HCT116 (cell line): ENCODE data around the gene EPHB2.

Source experiments
- CTCF ChIP-seq, 3 experiments: fragments of 200-600 bp in 1 of 3; sonication (generic) in 1 of 3; IDR thresholded peaks in 2 of 3; conservative IDR thresholded peaks in 1 of 3; 2 replicates each; pipeline ENCODE4 v1.5.1; 2012 to 2017; ENCODE audit warnings: low read depth in 2 of 3, low read length in 2 of 3, antibody characterized with exemption in 1 of 3, borderline replicate concordance in 1 of 3, control low read depth in 1 of 3, mild to moderate bottlenecking in 1 of 3, mixed read lengths in 1 of 3, mixed run types in 1 of 3, moderate library complexity in 1 of 3; ENCODE audit not compliant: insufficient read depth in 1 of 3
- EZH2 ChIP-seq: fragments of 200-600 bp; sonication (generic); IDR thresholded peaks from 2 replicates; pipeline ENCODE4 v1.6.1; 2017; ENCODE audit warnings: antibody characterized with exemption, mixed run types
- EZH2phosphoT487 ChIP-seq: fragments of 200-600 bp; IDR thresholded peaks from 2 replicates; pipeline ENCODE4 v1.6.1; 2018; ENCODE audit warnings: antibody characterized with exemption, borderline replicate concordance
- POLR2A ChIP-seq: IDR thresholded peaks from 2 replicates; pipeline ENCODE4 v1.7.0; 2011; ENCODE audit warnings: borderline replicate concordance; ENCODE audit not compliant: insufficient read depth, insufficient read length; ENCODE audit errors: extremely low read depth
- POLR2AphosphoS5 ChIP-seq: IDR thresholded peaks from 2 replicates; pipeline ENCODE4 v1.6.1; 2011; ENCODE audit warnings: mild to moderate bottlenecking, low read depth, low read length, moderate library complexity
- REST ChIP-seq: IDR thresholded peaks from 2 replicates; pipeline ENCODE4 v1.6.1; 2012; ENCODE audit warnings: low read depth

GRCh38 chr1:22784317-22784716, 73.7 kb downstream of the EPHB2 start:
- TF ChIP-seq POLR2A = no peak
- TF ChIP-seq CTCF (IDR thresholded peaks at IDR 0.05 in 2 of 3, conservative IDR thresholded peaks at IDR 0.05 in 1 of 3; ENCODE audit: borderline replicate concordance in 1 of 3, insufficient read depth in 1 of 3, low read depth in 2 of 3, low read length in 2 of 3) = no peak
- TF ChIP-seq EZH2 = no peak
- TF ChIP-seq POLR2AphosphoS5 = no peak
- TF ChIP-seq REST = no peak
- TF ChIP-seq EZH2phosphoT487 = no peak
